ENCODE measurements around the gene KCNAB1.

The KCNAB1 gene

DNA sequence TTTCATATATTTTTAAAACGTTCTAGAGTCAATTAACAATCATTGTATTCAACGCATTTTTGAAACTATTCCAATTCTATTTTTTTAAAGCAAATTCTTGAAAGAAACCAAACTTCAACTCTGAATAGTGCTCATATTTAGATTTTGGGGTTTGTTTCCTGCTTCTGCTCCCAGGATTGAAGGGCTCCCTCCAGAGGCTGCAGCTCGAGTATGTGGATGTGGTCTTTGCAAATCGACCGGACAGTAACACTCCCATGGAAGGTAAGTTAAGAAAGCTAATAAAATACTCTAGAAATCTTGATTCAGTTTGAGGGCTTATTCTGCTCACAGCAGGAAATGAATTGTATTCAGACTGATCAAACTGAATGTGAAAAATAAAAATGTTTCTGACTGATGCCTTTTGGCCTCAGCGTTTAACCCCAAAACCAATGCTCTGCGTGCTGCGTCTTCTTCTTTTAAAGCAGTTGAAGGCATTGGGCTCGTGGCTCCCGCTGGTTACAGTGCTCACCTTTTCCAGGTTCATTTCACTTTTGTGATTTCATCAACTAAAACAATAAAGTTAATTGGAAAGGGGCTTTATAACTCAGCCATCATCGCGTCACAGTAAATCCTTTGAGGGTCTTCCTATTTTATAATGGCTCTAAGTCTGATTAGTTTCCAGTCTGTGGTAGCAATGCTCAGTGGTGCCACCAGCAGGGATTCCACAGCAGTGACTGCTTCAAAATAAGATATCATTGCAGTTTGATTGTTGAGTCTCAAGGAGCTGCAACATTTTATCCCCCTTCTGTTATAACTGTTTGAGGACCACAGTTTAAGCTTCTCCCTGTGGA, 354.4 kb downstream of the KCNAB1 start:
- in situ Hi-C loops (cut with MboI; ENCODE audit: low sequenced_read_pairs): no loop called here

DNA sequence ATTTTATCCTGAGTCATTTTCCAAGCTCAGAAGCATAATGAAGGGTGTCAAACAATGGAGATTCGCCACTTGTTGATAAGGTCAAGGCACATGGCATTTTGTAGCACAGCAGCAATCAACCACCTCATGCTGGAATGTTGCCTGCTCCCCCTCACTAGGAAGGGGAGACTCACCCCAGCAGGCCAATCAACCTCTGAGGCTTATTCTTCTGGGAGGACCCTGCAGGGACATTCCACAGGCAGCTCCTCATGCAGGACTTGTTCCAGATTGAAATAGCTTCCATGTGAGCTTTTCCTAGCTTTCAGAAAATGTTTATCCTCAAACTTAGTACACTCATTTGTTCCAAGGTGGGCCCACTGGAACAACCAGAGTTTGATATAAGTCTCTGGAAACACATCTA, 356.9 kb downstream of the KCNAB1 start:
- in situ Hi-C loops (cut with MboI; ENCODE audit: low sequenced_read_pairs): no loop called here

- in situ Hi-C loops (cut with MboI; ENCODE audit: low sequenced_read_pairs): no loop called here
These were observed 358.5 kb downstream of the KCNAB1 start for GRCh38 chr3:156478891-156479290.

- in situ Hi-C loops (cut with MboI; ENCODE audit: low sequenced_read_pairs): no loop called here
These were observed 359.2 kb downstream of the KCNAB1 start for GRCh38 chr3:156479604-156480003.

GRCh38 chr3:156480949-156481348, 360.6 kb downstream of the KCNAB1 start:
- in situ Hi-C loops (cut with MboI; ENCODE audit: low sequenced_read_pairs): no loop called here

DNA sequence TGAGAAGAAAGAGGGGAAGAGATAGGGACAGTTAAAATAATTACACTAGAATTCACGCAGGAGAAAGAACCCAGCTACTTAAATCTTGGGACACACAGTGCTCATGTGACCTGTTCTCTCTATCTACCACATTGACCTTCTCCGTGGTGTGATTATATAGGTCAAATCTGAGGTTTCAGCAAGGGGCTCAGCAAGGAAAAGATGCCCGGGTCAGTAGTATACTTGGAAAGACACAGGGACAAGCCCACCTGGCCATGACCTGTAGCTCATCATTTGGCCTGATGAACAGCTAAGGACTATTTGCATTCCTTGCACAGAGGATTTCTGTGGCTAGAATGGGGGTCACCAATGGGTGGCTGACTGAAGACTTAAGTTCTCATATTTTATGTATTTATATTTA, 362.6 kb downstream of the KCNAB1 start:
- in situ Hi-C loops (cut with MboI; ENCODE audit: low sequenced_read_pairs): no loop called here

GRCh38 chr3:156483426-156483825, 363.0 kb downstream of the KCNAB1 start:
- in situ Hi-C loops (cut with MboI; ENCODE audit: low sequenced_read_pairs): no loop called here

DNA sequence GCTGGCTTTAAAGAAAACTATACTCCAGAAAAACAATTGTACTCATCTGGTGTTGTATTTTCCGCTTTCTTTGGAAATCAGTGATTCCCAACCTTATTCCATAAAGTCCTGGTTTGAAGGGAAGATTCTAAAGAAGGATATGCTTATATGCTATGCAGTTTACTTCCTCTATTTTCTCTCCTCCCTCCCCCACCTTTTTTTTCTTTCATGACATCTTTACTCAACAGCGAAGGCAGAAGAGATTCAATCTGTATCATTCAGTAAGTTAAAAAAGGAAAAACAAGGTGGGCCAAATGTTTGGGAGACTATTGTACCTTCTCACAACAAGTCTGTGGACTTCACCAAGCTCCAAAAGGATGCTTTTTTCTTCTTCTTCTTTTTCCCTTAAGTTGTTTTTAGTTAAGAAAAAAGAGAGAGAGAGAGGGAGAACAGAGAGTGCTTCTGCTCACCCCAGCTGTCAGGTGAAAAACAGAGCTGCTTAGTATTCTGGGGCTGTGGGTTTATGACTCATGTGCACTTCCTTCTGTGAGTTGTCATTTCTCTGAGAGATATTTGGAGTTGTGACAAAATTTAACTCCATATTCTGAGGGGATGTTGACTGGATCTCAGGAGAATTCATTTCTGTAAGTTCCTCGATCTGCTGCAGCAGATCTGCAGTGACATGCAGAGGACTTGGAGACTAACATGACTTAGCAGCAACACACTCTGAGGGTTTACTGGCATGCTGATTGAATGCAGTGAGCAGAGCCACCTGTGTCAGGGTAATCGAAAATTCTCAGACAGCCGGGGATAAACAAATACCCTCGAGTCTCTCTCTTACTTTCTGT, 363.8 kb downstream of the KCNAB1 start:
- in situ Hi-C loops (cut with MboI; ENCODE audit: low sequenced_read_pairs): no loop called here

GRCh38 chr3:156488767-156489166, 368.4 kb downstream of the KCNAB1 start:
- in situ Hi-C loops (cut with MboI; ENCODE audit: low sequenced_read_pairs): no loop called here

DNA sequence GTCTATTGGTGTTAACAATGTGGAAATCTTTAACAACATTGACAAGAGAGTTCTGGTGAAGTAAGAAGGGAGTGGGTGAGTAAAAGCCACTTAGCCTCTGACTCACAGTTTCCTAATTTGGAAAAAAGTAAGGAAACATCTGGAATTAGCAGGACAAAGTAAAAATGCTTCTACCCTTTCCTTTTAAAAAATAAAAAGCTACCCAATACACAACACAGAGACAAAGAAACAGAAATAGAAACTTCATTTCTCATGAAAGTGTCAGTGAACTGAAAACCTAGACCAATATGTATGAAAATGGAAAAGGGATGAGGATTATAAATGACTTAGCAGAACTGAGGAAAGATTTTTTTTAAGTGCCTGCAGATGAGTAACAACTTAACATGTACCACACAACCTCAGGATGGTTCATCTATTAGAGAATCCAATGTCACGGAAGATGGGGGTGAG, 369.1 kb downstream of the KCNAB1 start:
- in situ Hi-C loops (cut with MboI; ENCODE audit: low sequenced_read_pairs): no loop called here

- in situ Hi-C loops (cut with MboI; ENCODE audit: low sequenced_read_pairs): no loop called here
These were observed 370.8 kb downstream of the KCNAB1 start for GRCh38 chr3:156491192-156491591.

- in situ Hi-C loops (cut with MboI; ENCODE audit: low sequenced_read_pairs): no loop called here
These were observed 372.5 kb downstream of the KCNAB1 start for GRCh38 chr3:156492801-156493261.

DNA sequence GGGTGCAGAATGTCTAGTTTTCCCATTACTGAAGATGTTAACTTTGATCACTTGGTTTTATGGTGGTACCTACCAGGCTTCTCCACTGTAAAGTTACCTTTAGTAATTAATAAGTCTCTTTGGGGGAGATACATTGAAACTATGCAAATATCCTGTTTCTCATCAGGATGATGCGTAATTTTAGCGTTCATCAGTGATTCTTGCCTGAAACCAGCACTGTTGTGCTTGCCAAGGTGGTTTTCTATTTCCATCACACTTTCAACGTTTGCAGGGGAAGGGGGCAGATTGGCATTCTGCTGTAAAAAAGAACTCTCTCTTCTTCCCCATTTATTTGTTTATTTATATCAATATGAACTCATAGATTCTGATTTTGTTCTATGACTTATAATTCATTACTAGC, 373.5 kb downstream of the KCNAB1 start:
- in situ Hi-C loops (cut with MboI; ENCODE audit: low sequenced_read_pairs): no loop called here

GRCh38 chr3:156495816-156496215, 375.4 kb downstream of the KCNAB1 start:
- in situ Hi-C loops (cut with MboI; ENCODE audit: low sequenced_read_pairs): no loop called here

DNA sequence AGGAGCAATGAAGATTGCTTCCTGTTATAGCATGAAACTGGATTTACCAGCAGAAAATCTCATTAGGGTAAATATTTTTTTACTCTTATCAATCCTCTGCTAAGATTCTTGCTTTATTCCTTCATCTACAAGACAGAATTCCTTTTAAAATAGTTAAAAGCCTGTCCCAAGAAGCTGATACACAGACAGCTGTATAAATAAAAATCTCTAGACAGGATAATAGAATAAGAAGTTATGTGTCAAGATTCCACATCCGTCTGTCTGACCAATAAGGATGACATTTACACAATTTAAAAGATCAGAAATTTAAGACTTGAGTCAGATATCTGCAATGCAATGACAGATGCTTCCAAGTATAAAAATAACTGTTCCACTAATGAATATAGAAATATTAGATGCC, 376.9 kb downstream of the KCNAB1 start:
- in situ Hi-C loops (cut with MboI; ENCODE audit: low sequenced_read_pairs): no loop called here

DNA sequence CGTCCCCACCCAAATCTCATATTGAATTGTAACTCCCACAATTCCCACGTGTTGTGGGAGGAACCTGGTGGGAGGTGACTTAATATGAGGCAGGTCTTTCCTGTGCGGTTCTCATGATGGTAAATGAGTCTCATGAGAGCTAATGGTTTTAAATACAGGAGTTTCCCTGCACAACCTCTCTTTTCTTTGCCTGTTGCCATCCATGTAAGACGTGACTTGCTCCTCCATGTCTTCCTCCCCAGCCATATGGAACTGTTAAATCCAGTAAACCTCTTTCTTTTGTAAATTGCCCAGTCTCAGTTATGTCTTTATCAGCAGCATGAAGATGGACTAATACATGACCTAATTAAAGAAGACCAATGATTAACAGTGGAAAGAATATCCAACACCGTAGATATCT, 377.9 kb downstream of the KCNAB1 start:
- in situ Hi-C loops (cut with MboI; ENCODE audit: low sequenced_read_pairs): no loop called here

- in situ Hi-C loops (cut with MboI; ENCODE audit: low sequenced_read_pairs): loop anchor here (25.0 kb wide), 1 partner anchor 345 kb away; no protein-coding TSS in a partner anchor
These were observed 386.9 kb downstream of the KCNAB1 start for GRCh38 chr3:156507285-156507684.

- in situ Hi-C loops (cut with MboI; ENCODE audit: low sequenced_read_pairs): loop anchor here (25.0 kb wide), 1 partner anchor 347 kb away; no protein-coding TSS in a partner anchor
These were observed 389.1 kb downstream of the KCNAB1 start for GRCh38 chr3:156509189-156510174.

DNA sequence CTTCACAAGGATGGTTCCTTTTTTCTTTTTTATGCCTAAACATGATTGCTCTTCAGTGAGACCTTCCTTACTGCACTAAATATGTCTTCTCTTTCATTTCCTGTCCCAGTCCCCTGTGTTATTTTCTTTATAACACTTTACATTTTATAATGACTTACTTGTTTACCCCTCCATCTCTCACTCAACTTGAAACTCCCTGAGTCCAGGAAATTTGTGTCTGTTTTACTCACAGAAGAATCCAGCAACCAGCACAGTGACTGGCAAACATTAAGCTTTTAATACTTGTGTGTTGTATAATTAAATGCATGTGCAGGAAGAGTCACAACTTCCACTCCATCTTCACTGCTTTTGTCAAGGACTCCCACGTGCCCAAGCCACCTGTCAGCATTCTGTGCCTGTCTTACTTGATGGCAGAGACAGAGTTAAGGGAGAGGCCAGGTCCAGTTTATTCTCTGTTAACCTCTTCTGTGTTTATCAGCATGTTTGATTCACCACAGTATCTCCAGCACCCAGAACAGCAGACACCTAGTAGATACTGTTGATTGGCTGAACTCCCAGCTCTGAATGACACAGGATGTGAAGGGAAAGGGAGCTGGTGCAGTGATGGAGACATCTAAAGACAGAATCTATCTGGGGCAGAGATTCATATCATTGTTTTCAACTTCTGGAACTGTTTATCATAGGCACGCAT, 391.8 kb downstream of the KCNAB1 start:
- in situ Hi-C loops (cut with MboI; ENCODE audit: low sequenced_read_pairs): loop anchor here (25.0 kb wide), 1 partner anchor 350 kb away; no protein-coding TSS in a partner anchor

DNA sequence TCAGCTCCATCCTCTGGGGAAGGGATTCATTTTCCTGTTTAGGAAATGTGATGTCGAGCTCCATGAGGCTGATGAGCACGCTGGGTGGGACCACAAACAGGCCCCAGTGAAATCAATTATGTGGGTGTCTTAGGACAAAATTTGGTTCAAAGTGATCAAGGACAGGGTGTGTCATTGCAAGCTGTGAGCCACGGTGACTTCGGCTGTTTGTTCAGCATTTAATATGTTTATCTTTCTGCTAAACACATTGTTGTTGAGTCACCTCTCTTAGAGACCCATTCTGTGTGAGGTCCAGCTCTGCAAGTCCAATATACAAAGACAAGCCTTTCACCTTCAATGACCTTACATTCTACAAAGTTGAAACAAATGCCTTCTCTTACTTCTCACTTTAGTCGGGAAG, 393.2 kb downstream of the KCNAB1 start:
- in situ Hi-C loops (cut with MboI; ENCODE audit: low sequenced_read_pairs): loop anchor here (25.0 kb wide), 1 partner anchor 351 kb away; no protein-coding TSS in a partner anchor
